Cardiac muscle cell (in vitro differentiated cells and primary cell): ENCODE results near the gene SLC45A2. TPM values are rescaled to one million over a fixed set of nuclear protein-coding genes. Genes with fewer than 3 reads are reported as not detected.
"Not testable (repeated sequence)": the region's sequence is repeated elsewhere in the genome, so short reads cannot be mapped to it uniquely, and the experiment has no call there.

Experiments used
- DNase-seq, 2 donors: peaks; one replicate each; pipeline versions ENCODE4 v3.0.0 to v3.0.0-alpha.2; 2010 to 2017; ENCODE audit warnings: low read depth in 1 of 2, low spot score in 1 of 2
- H3K27ac ChIP-seq: fragments of 200-600 bp; sonication (generic); 2 replicates; pipeline ENCODE4 v1.5.1; 2016
- H3K27me3 ChIP-seq: fragments of 200-600 bp; sonication (generic); 2 replicates; pipeline ENCODE4 v1.6.0; 2016; ENCODE audit warnings: control low read depth
- H3K36me3 ChIP-seq: fragments of 200-600 bp; sonication (generic); 2 replicates; pipeline ENCODE4 v1.5.1; 2016; ENCODE audit warnings: control low read depth
- H3K4me1 ChIP-seq: fragments of 200-600 bp; sonication (generic); 2 replicates; pipeline ENCODE4 v1.8.1; 2017; ENCODE audit warnings: low read depth, mild to moderate bottlenecking, mixed run types
- H3K4me3 ChIP-seq: fragments of 200-600 bp; sonication (generic); 2 replicates; pipeline ENCODE4 v1.5.1; 2016; ENCODE audit warnings: mild to moderate bottlenecking
- H3K9me3 ChIP-seq: fragments of 200-600 bp; sonication (generic); 2 replicates; pipeline ENCODE4 v1.5.1; 2017; ENCODE audit warnings: low read depth, mild to moderate bottlenecking, control low read depth
- CTCF ChIP-seq: IDR thresholded peaks from 2 replicates; pipeline ENCODE4 v1.5.1; 2012; ENCODE audit warnings: low read depth, mild to moderate bottlenecking, low read length
- polyA plus RNA-seq: library from polyadenylated mRNA; unstranded; fragments of >200 nt; fragmentation: Nextera tagmentation; extraction: Ambion mirVana; gene quantifications from 2 replicates; pipeline ENCODE4 v1.2.1, GENCODE V29; 2016
- total RNA-seq: library from RNA; depleted of rRNA; stranded (reverse); fragments of >200 nt; gene quantifications from 2 replicates; pipeline ENCODE4 v1.2.3, GENCODE V29; 2016

SLC45A2 gene
- total and polyA plus RNA-seq, 2 experiments from 2014 or later = 0.32 TPM; not detected in 1

DNA sequence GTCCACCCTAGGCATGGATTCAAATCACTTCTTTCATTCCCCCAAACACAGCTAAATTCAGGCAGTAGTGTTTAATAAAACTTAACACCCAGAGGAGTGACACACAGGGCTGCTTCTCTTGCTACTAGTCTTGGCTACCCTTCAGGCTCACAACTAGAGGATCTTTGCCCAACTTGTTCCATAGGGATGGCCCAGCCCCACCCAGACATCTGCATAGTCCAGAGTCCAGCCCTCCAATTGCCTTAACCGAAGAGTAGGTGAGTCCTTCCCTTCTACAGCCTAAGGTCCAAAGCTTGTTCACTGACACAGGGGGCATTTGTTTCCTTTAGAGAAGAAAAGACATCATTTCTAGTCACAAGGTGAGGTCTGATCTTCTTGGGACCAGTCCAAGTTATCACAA lies 63.5 kb downstream of the SLC45A2 start:
- H3K27me3 ChIP-seq = no peaks in the 10 kb centered on the region
- no peak overlapping the region for H3K27ac ChIP-seq
- TF ChIP-seq CTCF = no peak
- H3K4me3 ChIP-seq = no peak overlapping the region
- DNase-seq = no peak
- no peaks in the 10 kb centered on the region for H3K36me3 ChIP-seq
- no peaks in the 10 kb centered on the region for H3K4me1 ChIP-seq
- H3K9me3 ChIP-seq = no peaks in the 10 kb centered on the region

DNA sequence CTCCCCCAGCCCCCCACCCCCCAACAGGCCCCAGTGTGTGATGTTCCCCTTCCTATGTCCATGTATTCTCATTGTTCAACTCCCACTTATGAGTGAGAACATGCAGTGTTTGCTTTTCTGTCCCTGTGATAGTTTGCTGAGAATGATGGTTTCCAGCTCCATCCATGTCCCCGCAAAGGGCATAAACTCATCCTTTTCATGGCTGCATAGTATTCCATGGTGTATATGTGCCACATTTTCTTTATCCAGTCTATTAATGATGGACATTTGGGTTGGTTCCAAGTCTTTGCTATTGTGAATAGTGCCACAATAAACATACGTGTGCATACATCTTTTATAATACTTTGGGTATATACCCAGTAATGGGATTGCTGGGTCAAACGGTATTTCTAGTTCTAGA lies 69.6 kb downstream of the SLC45A2 start:
- H3K27me3 ChIP-seq, H3K36me3 ChIP-seq, H3K4me3 ChIP-seq, DNase-seq, H3K4me1 ChIP-seq, H3K9me3 ChIP-seq, H3K27ac ChIP-seq: not testable (repeated sequence)

- not testable (repeated sequence) for H3K27ac ChIP-seq, DNase-seq, H3K4me1 ChIP-seq
Observed at GRCh38 chr5:33906248-33906647, 78.2 kb downstream of the SLC45A2 start.

DNA sequence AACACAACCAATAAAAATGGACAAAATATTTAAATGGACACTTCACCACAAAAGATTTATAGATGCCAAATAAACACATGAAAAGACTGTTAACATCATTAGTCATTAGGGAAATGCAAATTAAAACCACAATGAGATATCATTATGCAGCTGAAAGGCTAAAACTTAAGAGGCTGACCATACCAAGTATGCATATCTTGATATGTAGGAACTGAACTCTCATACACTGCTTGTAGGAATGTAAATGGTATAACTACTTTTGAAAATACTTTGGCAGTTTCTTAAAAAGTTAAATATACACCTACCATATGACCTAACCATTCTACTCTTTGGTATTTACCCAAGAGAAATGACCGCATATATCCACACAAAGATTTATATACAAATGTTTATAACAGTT lies 79.1 kb downstream of the SLC45A2 start:
- no peak overlapping the region for H3K4me3 ChIP-seq
- no peak overlapping the region for H3K27ac ChIP-seq
- no peaks in the 10 kb centered on the region for H3K4me1 ChIP-seq
- no peaks in the 10 kb centered on the region for H3K36me3 ChIP-seq
- H3K9me3 ChIP-seq = no peaks in the 10 kb centered on the region
- H3K27me3 ChIP-seq = no peaks in the 10 kb centered on the region
- DNase-seq = no peak
- TF ChIP-seq CTCF = no peak

More at GRCh38 chr5:33906248-33906647, 78.2 kb downstream of the SLC45A2 start:
- H3K9me3 ChIP-seq, H3K36me3 ChIP-seq, H3K27me3 ChIP-seq, H3K4me3 ChIP-seq: not testable (repeated sequence)

GRCh38 chr5:33903118-33903517 lies 81.4 kb downstream of the SLC45A2 start:
- DNase-seq = no peak
- Histone ChIP-seq H3K4me3 (no peak overlapping the region), H3K4me1 (no peaks in the 10 kb centered on the region), H3K9me3 (no peaks in the 10 kb centered on the region), H3K36me3 (no peaks in the 10 kb centered on the region), H3K27me3 (no peaks in the 10 kb centered on the region), H3K27ac (no peak overlapping the region)
- no peak for TF ChIP-seq CTCF

DNA sequence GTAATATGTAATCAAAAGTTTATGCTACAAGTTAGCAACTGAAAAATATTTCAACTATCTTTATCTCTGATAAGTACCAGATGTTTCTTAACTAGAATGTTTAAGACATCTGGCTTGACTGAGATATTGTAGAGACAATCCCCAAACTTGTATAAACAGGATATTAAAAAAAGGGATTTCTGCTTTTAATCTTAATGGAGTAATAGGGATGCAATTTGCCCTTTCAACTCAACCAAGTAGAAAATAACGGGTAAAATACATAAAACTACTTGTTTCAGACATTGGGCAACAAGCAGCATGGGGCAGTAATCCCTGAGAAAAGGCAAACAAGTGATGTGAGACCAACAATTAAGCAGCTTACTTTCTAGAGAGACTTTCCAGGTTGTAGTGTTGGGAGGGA lies 83.3 kb downstream of the SLC45A2 start:
- Histone ChIP-seq H3K27me3 (no peaks in the 10 kb centered on the region), H3K36me3 (no peaks in the 10 kb centered on the region), H3K27ac (no peak overlapping the region), H3K4me1 (no peaks in the 10 kb centered on the region), H3K9me3 (no peaks in the 10 kb centered on the region), H3K4me3 (no peak overlapping the region)
- DNase-seq = peak in 1 of 2 donors; percentile 54
- TF ChIP-seq CTCF = no peak

Other genes with a start within 250 kb of the SLC45A2 start
- gene ADAMTS12, start 92.7 kb downstream of the SLC45A2 start, total RNA-seq = 25.6 and 48.4 TPM in 2 replicates
- 29.3 and 50.4 TPM in 2 replicates for gene ADAMTS12, start 92.7 kb downstream of the SLC45A2 start, polyA plus RNA-seq
- gene RXFP3, start 48.3 kb downstream of the SLC45A2 start, total RNA-seq = 0.32 TPM in 1 of 2 replicates, not detected in the other
- not detected in 2 replicates for gene RXFP3, start 48.3 kb downstream of the SLC45A2 start, polyA plus RNA-seq
- 29.4 and 40.5 TPM in 2 replicates for gene AMACR, start 23.4 kb upstream of the SLC45A2 start, total RNA-seq
- gene AMACR, start 23.4 kb upstream of the SLC45A2 start, polyA plus RNA-seq = 36.2 and 37.0 TPM in 2 replicates
- gene C1QTNF3, start 58.5 kb upstream of the SLC45A2 start, total RNA-seq = 3.7 and 4.6 TPM in 2 replicates
- gene C1QTNF3, start 58.5 kb upstream of the SLC45A2 start, polyA plus RNA-seq = 0.91 and 3.2 TPM in 2 replicates